Subcutaneous abdominal adipose tissue (tissue), 5 donors: Measurements from ENCODE around the gene DOLPP1.

ENCODE experiments used
- H3K27ac ChIP-seq: one replicate; pipeline ENCODE4 v1.7.0; 2013; ENCODE audit warnings: low read depth, mild to moderate bottlenecking, inconsistent platforms, low read length, moderate library complexity
- H3K27me3 ChIP-seq, 5 donors: one replicate each; pipeline ENCODE4 v1.7.0; 2013; ENCODE audit warnings: low read length in 5 of 5, inconsistent platforms in 1 of 5; ENCODE audit not compliant: control insufficient read depth in 5 of 5, insufficient read depth in 4 of 5
- H3K36me3 ChIP-seq, 5 donors: one replicate each; pipeline ENCODE4 v1.7.0; 2013; ENCODE audit warnings: low read length in 5 of 5; ENCODE audit not compliant: control insufficient read depth in 5 of 5, insufficient read depth in 5 of 5
- H3K4me1 ChIP-seq, 5 donors: one replicate each; pipeline ENCODE4 v1.7.0; 2013; ENCODE audit warnings: low read length in 5 of 5, mild to moderate bottlenecking in 3 of 5, moderate library complexity in 1 of 5; ENCODE audit not compliant: control insufficient read depth in 5 of 5, insufficient read depth in 5 of 5
- H3K4me3 ChIP-seq, 5 donors: one replicate each; pipeline ENCODE4 v1.7.0; 2013; ENCODE audit warnings: low read length in 5 of 5, low read depth in 1 of 5
- H3K9ac ChIP-seq, 5 donors: one replicate each; pipeline ENCODE4 v1.7.0; 2013; ENCODE audit warnings: low read length in 5 of 5, mild to moderate bottlenecking in 4 of 5, moderate library complexity in 3 of 5
- H3K9me3 ChIP-seq, 5 donors: one replicate each; pipeline ENCODE4 v1.7.0; 2013; ENCODE audit warnings: low read length in 5 of 5; ENCODE audit not compliant: control insufficient read depth in 5 of 5
- donor health status: healthy.
- donor health status: healthy.
- donor health status: healthy.
- donor health status: healthy.
- donor health status: healthy.

Gene DOLPP1

DNA sequence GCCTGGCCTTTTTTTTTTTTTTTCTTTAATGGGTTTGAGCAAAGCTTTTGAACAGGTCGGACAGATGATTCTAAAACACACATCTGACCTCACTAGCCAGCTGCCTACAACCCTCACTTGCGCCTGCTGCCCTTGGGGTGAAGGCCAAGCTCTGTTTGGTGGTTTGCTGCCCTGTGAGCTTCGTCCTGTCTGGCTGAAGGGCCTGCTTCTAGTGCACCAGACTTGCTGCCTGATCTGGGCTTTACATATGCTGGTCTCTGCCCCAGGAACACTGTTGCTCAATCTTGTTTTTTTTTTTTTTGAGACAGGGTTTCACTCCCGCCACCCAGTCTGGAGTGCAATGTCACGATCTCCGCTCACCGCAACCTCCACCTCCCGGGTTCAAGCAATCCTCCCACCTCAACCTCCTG is 16.4 kb upstream of the DOLPP1 start:
- Histone ChIP-seq H3K27ac (no peak overlapping the region), H3K36me3 (peaks cover 0 to 83% (median 69%) of the 10 kb centered on the region in 5 donors), H3K4me3 (no peak overlapping the region), H3K9me3 (no peaks in the 10 kb centered on the region), H3K4me1 (peaks cover 0 to 16% (median 5%) of the 10 kb centered on the region in 5 donors), H3K9ac (no peak overlapping the region), H3K27me3 (no peaks in the 10 kb centered on the region)

DNA sequence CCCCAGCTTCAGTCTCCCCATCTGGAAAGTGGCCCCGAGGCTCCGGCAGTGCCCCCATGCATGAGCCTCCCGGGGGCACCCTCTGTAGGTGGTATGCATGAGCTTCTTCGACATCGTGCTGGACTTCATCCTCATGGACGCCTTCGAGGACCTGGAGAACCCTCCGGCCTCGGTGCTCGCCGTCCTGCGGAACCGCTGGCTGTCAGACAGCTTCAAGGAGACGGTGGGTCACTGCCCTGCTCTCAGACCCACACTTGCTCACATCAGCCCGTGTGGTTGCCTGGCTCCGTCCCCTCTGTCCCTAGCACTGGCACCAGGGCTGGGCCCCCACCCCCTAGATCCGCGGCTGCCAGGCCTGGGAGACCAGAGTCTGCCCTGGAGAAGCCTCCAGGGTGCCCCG is 12.8 kb upstream of the DOLPP1 start:
- no peaks in the 10 kb centered on the region for H3K9me3 ChIP-seq
- H3K4me1 ChIP-seq, result peaks cover 0 to 19% (median 11%) of the 10 kb centered on the region in 5 donors
- H3K27ac ChIP-seq, result no peak overlapping the region
- no peak overlapping the region for H3K4me3 ChIP-seq
- H3K9ac ChIP-seq, result no peak overlapping the region
- H3K36me3 ChIP-seq, result peaks cover 0 to 74% (median 60%) of the 10 kb centered on the region in 5 donors
- no peaks in the 10 kb centered on the region for H3K27me3 ChIP-seq

DNA sequence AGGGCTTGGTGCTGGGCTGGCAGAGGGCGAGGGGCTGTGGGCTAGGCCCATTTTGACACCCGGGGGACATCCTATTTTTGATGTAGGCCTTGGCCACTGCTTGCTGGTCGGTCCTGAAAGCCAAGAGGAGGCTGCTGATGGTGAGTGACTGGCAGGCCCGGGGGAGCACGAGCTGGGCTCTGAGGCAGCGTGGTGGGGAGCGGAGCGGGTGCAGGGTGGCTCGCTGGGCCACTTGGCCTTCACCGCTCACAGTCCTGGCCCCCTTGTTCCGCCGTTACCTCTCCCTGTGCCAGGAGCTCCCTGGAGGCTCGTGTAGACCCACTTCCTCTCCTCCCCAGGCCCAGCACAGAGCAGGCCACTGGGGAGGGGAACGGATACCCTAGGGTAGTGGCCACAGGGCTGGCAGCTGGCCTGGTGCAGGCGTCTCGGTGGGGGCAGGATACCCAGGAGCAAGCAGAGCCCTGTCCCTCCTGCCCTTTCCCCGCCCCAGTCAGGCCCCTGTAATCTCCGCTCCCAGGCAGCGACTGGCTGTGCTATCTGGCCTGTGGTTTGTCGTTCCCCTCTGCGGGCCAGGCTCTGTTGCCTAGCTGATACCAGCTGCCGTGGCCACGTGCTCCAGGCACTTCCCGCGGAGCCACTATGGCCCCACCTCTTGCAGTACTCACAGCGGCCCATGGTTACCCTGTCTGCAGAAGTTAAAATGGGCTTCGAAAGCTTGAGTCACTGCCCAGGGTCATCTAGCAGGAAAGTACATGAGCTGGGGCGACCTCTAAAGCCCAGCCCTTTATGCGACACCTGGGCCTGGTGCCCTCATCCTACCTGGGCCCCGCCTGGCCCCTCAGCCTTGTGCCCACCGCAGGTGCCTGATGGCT is 11.7 kb upstream of the DOLPP1 start:
- Histone ChIP-seq H3K36me3 (peaks cover 0 to 65% (median 52%) of the 10 kb centered on the region in 5 donors), H3K4me1 (peaks cover 0 to 19% (median 11%) of the 10 kb centered on the region in 5 donors), H3K27me3 (no peaks in the 10 kb centered on the region), H3K9ac (peak overlapping the region in 1 of 5 donors; percentile 52), H3K9me3 (no peaks in the 10 kb centered on the region), H3K4me3 (peak overlapping the region in 1 of 5 donors; percentile 37), H3K27ac (no peak overlapping the region)

DNA sequence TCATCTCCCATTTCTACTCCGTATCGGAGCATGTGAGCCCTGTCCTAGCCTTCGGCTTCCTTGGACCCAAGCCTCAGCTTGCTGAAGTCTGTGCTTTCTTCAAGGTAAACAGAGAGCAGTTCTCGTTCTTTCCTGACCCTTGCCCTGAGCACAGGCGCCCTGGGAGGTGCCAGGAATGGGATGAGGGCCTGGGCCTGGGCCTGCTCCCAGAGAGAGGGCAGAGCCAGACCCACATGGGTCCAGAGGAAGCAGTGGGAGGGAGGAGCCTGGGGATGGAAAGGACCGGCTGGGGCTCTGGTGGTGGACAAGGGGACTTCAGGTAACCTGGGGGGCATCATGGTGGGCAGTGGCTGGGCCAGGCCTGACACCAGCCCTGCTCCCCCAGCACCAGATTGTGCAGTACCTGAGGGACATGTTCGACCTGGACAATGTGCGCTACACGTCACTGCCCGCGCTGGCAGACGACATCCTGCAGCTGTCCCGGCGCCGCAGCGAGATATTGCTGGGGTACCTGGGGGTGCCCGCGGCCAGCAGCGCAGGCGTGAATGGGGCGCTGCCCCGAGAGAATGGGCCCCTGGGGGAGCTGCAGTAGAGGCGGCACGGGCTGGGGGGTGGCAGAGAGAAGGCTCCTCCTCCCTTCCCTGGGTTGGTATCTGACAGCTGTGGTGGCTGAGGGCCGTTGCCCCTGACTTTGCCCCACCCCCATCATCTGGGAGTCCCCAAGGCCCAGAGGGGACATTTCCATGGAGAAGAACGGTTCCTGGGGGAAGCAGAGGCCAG is 10.9 kb upstream of the DOLPP1 start:
- Histone ChIP-seq H3K4me3 (no peak overlapping the region), H3K4me1 (peaks cover 0 to 16% (median 11%) of the 10 kb centered on the region in 5 donors), H3K9ac (peak overlapping the region in 1 of 5 donors; percentile 52), H3K27me3 (no peaks in the 10 kb centered on the region), H3K9me3 (no peaks in the 10 kb centered on the region), H3K36me3 (peaks cover 0 to 58% (median 48%) of the 10 kb centered on the region in 5 donors), H3K27ac (no peak overlapping the region)

DNA sequence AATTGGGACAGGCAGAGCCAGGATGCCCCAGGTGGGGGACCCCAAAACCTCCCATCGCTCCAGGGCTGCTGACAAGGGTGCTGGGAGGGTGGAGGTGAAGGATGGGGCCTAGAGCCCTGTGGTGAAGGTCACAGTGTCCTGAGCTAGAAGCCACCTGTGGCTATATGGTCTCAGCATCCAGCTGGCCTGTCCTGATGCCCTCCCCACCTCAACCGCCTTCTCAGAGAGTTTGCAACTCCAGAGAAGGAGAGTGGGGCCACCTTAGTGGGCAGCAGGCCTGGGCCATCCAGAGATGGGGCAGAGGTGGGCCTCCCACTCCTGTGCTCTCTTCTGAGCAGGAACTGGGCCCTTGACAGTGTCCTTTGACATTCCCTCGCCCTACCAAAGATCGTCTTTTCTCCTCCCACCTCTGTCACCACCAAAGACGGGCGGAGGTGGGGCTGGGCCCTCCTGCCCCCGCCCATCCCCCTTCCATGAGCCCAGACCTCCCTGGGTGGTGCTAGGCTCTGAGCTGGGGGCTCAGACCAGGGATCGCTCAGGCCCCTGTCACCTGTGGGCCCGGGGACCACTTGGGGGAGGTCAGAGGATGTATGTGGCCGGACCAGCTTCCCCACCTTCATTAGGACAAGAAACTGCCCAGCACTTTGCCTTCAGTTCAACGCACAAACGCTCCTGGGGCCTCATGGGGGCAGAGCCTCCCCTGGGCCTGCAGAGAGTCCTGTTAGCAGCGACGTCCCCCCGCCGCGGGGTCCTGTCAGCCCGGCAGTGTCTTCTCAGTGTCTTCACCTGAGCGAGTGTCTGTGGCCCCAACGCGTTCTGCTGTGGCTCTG is 10.0 kb upstream of the DOLPP1 start:
- no peaks in the 10 kb centered on the region for H3K9me3 ChIP-seq
- no peaks in the 10 kb centered on the region for H3K27me3 ChIP-seq
- H3K27ac ChIP-seq, result no peak overlapping the region
- H3K9ac ChIP-seq, result peak overlapping the region in 1 of 5 donors; percentile 10
- H3K36me3 ChIP-seq, result peaks cover 0 to 50% (median 43%) of the 10 kb centered on the region in 5 donors
- H3K4me3 ChIP-seq, result no peak overlapping the region
- H3K4me1 ChIP-seq, result peaks cover 0 to 16% (median 11%) of the 10 kb centered on the region in 5 donors

DNA sequence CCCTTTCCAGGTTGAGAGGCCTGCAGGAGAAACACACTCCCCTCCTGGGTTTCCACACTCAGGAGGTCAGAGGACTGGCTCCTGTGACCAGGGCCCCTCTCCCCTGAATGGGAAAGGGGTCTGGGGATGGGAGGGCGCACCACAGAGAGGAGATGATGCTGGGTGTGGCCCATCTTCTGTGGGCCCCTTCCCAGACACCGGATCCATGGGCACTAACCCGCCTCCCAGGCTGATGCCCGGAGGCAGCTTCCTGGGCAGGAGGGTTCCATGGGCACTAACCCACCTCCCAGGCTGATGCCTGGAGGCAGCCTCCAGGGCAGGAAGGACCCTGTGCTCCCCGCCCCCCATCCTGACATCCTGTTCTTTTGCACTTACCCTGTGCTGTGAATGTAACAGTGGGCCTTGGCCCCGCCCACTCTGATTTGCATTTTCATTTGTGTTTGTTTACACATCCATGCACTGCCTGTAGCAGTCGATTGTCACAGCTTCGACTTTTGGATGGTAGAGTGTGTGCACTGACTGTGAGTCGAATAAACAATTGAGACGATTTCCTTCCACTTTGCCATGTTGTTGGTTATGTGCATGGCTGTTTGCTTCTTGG is 9.3 kb upstream of the DOLPP1 start:
- Histone ChIP-seq H3K36me3 (peaks cover 0 to 47% (median 40%) of the 10 kb centered on the region in 5 donors), H3K4me3 (no peak overlapping the region), H3K9ac (no peak overlapping the region), H3K27ac (no peak overlapping the region), H3K9me3 (no peaks in the 10 kb centered on the region), H3K4me1 (peaks cover 0 to 16% (median 11%) of the 10 kb centered on the region in 5 donors), H3K27me3 (no peaks in the 10 kb centered on the region)

DNA sequence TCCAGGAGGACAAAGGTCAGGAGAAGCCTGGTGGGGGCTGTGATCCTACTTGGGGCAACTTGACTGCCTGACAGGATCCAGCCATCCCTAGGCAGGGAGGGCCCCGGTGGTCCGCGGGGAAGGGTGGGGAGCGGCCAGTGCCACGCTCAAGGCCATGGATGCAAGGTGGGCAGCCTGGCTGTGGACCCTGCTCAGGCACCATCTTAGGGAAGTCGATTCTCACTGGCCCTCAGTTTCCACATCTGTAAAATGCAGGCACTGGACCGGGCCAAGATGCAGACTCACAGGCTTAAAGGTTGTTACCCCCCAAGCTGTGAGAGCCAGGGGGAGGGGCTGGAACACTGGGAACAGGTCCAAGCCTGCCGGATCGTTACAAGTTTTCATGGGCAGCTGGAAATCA is 8.7 kb upstream of the DOLPP1 start:
- Histone ChIP-seq H3K9me3 (no peaks in the 10 kb centered on the region), H3K27me3 (no peaks in the 10 kb centered on the region), H3K9ac (no peak overlapping the region), H3K4me1 (peaks cover 0 to 16% (median 11%) of the 10 kb centered on the region in 5 donors), H3K4me3 (no peak overlapping the region), H3K36me3 (peaks cover 0 to 44% (median 39%) of the 10 kb centered on the region in 5 donors), H3K27ac (no peak overlapping the region)

DNA sequence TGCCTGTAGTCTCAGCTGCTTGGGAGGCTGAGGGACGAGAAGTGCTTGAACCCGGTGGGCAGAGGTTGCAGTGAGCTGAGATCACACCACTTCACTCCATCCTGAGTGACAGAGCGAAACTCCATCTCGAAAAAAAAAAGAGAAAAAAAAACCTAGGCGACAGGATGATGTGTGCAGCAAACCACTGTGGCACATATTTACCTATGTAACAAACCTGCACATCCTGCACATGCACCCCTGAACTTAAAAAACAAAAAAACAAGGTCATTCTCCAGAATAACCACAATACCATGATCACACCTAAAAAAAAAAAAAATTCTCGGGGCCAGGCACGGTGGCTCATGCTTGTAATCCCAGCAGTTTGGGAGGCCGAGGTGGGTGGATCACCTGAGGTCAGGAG is 7.5 kb upstream of the DOLPP1 start:
- H3K4me1 ChIP-seq, result peaks cover 0 to 16% (median 11%) of the 10 kb centered on the region in 5 donors
- H3K4me3 ChIP-seq, result no peak overlapping the region

DNA sequence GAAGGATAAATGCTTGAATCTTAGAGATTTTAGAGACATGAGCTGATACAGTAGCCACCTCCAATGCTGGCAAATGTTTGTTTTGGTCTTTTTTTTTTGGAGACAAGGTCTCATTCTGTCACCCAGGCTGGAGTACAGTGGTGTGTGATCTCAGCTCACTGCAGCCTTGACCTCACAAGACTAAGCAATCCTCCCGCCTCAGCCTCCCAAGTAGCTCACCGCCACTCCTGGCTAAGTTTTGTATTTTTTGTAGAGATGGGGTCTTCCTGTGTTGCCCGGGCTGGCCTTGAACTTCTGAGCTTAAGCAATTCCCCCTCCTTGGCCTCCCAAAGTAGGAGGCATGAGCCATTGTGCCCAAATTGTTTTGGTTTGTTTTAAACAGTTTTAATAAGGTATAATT is 6.8 kb upstream of the DOLPP1 start:
- Histone ChIP-seq H3K9ac (no peak overlapping the region), H3K27ac (no peak overlapping the region), H3K27me3 (no peaks in the 10 kb centered on the region), H3K9me3 (no peaks in the 10 kb centered on the region), H3K4me3 (no peak overlapping the region), H3K36me3 (peaks cover 0 to 25% (median 20%) of the 10 kb centered on the region in 5 donors), H3K4me1 (peaks cover 0 to 11% (median 8%) of the 10 kb centered on the region in 5 donors)

More for the DNA sequence above, 7.5 kb upstream of the DOLPP1 start:
- peaks cover 0 to 32% (median 26%) of the 10 kb centered on the region in 5 donors for H3K36me3 ChIP-seq
- no peak overlapping the region for H3K9ac ChIP-seq
- no peak overlapping the region for H3K27ac ChIP-seq
- H3K27me3 ChIP-seq, result no peaks in the 10 kb centered on the region
- no peaks in the 10 kb centered on the region for H3K9me3 ChIP-seq
